GM18502 (cell line): ENCODE results near the gene ZSCAN5A.
"Not testable (repeated sequence)": the region's sequence is repeated elsewhere in the genome, so short reads cannot be mapped to it uniquely, and the experiment has no call there.

ENCODE experiments used
- ATAC-seq: cut with Tn5 transposase; IDR thresholded peaks from one replicate; pipeline ENCODE4 v1.9.1; 2021; ENCODE audit warnings: mild to moderate bottlenecking; ENCODE audit not compliant: unreplicated experiment, poor library complexity

The ZSCAN5A gene

DNA sequence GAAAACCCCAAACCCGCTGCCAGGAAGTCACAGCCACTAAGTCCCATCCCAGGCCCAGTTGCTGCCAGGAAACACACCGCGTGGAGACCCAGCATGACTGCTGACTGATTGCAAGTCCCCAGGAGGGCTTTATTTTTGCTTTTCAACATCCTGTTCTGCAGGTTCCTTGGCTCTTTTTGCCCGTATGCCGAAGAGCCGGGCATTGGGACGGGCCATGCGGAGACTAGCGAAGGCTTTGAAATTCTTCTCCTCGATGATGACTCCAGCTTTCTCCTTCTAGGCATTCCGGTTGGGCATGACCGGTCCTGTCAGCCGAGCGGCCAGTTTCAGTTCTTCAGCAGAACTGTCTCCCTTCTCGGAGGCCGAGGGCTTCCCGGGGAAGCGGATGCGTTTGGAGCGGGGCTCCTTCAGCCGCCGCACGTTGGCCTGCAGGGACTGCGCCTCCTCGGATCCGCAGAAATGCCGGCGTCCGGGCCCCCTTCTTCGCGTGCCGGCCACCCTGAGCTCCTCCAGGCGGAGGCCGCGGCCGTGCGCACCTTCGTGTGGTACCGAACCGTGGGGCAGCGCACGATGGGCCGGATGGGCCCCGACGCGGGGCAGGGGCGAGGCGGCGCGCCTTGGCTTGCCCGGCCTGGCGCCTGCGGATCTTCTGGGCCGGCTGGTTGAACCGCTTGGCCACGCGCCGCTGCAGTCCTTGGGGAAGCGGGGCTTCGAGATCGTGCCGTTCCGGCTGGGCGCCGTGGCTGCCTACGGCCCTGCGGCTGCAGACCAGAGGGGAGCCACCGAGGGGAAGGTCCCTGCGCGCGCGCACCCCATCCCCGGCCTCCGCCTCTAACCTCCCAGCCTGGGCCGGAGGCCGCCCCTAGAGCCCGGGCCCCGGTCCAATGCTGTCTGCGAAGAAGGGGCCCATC, 97.3 kb downstream of the ZSCAN5A start:
- no peak for ATAC-seq

DNA sequence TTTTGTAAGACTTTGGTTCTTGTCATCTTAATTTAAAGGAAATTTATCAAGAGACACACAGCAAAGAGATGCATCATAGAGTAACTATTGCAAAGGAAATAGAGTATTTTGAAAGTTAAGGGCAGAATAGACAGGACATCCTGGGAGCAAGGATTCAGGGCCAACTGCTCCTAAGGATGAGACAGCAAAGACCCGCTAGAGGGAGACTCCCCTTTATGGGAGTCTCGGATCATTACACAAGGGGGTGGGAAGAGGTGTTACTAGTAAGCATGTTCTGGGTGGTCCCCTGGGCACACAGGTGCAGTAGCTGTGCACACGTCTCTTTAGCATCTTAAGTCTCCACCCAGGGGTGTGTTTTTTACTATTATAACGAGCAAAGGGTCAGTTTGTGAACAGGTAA, 102.9 kb downstream of the ZSCAN5A start:
- no peak for ATAC-seq

DNA sequence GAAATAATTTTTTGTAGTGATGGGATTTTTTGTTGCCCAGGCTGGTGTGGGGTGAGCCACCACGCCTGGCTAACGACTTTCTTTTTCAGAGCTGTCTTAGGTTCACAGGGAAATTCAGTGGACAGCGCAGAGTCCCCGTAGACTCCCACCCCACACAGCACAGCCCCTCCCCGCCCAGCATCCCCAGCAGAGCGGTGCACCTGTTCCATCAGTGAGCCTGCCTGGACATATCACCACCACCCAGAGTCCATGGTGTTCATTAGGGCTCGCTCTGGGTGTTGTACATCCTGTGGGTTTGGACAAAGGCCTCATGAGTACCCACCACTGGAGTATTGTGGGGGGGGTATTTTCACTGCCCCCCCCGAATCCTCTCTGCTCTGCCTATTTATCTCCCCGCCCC, 104.6 kb downstream of the ZSCAN5A start:
- not testable (repeated sequence) for ATAC-seq

DNA sequence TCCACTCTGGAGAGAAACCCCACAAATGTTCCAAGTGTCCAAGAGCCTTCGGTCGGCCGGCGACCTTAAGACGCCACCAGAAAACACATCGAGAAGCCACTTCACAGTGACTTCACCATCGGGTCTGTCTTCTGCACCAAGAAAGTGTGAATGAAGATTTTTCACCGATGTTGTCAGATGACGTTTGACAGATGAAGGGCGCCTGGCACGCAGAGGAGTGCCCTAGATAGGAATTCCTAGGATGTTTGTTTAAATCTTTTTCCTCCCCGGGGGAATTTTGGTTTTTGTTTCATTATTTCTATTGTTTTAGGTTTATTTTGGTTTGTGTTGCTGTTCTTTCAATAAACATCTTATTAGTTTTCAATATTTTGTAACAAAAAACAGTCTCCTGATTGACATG, 105.5 kb downstream of the ZSCAN5A start:
- no peak for ATAC-seq

DNA sequence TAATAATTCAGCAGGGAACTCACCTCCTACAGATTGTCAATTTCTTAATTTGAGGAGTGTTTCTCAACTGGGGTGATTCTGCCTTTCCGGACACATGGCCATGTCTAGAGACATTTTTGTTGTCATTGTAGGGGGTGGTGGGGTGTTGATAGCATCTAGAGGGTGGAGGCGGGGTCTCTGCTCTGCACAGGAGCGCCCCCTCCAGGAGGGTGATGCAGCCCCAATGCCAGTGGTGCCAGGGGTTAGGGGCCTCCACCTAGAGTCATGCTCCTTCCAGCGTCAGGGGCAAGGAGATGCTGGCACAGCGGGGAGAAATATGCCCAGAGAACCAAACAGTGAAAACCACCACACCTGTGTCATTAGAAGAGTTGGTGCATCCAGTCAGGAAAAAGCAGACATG, 107.1 kb downstream of the ZSCAN5A start:
- not testable (repeated sequence) for ATAC-seq

DNA sequence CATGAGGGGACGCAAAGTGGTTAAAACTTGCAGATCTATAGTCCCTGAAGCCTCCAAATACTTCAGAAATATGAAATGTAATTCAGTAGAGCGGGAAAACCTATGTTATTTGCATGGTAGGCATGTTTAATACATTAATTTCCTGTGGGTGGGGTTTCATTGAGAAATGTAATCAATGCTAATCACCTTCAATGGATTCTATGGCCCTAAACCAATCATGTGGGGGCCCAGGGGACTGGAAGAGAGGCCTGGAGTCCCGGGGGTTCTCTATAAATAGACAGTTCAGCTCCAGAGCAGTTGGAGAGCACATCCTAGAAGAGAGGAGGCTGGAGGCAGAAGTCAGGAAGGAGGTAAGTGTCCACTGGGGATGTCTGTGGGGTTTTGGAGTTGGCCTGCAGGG, 112.7 kb downstream of the ZSCAN5A start, which contains the start of gene ZSCAN5C:
TSS of gene ZSCAN5C (plus strand) at position 301 of the 400 bp plus-strand sequence. CDS start 3,641 bp downstream, outside the sequence.
- ATAC-seq, result no peak

DNA sequence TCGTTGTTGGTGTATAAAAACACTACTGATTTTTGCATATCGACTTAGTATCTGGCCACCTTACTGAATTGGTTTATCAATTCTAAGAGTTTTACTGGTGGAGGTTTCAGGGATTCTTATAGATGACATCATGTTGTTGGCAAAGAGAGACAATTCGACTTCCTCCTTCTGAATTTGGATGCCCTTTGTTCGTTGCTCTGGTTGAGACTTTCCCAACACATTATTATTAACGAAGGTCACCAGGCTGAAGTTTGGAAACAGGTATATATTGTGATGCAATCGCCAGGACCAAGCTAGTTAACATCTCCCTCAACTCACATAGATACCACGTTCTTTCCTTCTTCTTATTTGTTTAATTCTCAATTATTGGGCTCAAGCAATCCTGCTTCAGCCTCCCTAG, 115.0 kb downstream of the ZSCAN5A start:
- ATAC-seq, result no peak

DNA sequence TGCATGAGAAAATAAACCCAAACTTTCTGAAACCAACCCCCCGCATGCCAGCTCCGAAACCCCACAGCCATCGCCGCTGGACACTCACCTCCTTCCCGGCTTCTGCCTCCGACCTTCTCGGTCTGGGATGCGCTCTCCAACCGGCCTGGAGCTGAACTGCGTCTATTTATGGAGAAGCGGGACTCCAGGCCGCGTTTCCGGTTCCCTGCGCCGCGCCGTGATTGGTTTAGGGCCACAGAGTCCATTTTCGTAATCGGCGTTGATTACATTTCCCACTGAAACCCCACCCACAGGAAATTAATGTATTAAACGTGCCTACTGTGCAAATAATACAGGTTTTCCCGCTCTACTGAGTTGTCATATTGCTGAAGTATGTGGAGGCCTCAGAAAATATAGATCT, 117.0 kb downstream of the ZSCAN5A start, which contains the start of gene ZSCAN5B:
TSS of gene ZSCAN5B (minus strand) at position 138 of the 400 bp plus-strand sequence. CDS start 4,731 bp downstream, outside the sequence.
- ATAC-seq, result not testable (repeated sequence)

DNA sequence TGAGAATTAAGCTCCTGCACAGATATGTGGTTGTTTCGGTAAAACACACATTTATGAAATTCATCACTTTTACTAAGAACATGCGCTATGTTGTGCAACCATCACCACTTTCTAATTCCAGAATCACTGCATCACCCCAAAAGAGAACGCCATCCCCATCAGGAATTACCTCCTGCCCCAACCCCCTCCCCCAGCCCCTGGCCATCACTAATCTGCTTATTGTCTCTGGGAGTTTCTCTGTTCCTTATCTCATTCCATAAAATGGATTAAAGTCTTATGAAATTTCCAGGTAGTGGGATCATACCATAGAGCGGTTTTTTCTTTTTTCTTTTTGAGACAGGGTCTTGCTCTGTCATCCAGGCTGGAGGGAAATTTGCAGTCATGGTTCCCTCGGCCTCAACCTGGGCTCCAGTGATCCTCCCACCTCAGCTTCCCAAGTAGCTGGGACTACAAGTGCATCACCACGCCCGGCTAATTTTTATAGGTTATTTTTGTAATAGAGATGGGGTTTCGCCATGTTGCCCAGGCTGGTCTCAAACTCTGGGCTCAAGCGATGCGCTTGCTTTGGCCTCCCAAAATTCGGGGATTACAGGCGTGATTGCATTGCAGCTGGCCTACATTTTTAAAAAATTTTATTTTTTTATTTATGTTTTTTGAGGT, 120.5 kb downstream of the ZSCAN5A start:
- no peak for ATAC-seq

DNA sequence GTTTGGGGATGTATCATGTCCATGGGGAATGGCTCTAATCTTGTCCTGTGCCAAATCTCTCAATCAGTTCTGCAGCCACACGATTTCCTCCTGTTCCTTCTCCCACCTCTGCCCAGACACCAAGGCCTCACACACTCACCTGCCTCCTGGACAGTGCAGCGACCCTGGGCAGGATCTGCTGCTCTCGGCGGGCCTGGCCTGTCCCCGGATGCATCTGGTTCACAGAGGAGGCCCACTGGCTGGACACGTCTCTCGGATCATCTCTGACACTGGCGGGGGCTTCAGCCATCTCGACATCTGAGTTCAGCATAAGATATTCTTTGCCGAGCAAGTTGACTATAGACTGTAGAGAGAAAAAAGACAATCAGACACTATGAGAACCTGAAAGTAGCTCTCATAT, 122.9 kb downstream of the ZSCAN5A start:
- no peak for ATAC-seq

DNA sequence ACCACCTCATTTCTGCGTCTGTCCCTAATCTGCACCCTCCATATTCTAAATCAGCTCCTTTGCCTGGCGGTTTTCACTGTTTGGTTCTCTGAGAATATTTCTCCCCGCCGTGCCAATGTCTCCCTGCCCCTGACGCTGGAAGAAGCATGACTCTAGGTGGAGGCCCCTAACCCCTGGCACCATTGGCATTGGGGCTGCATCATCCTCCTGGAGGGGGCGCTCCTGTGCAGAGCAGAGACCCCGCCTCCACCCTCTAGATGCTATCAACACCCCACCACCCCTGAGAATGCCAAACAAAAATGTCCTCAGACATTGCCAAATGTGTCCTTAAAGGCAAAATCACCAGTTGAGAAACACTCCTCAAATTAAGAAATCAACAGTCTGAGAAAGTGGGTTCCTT, 123.5 kb downstream of the ZSCAN5A start:
- no peak for ATAC-seq

DNA sequence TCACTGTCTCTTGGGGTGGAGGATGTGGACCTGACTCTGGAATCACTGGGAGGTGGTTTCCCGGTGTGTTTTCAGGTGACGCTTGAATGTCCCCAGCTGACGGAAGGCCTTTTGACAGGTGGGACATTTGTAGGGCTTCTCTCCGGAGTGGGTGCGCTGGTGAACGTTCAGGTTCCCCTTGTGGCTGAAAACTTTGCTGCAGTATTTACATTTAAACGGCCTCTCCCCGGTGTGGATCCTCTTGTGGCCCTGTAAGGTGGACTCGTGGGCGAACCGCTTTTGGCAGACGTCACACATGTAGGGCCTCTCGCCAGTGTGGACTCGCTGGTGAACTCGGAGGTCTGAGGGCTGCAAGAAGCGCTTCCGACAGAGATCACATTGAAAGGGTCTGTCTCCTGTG, 124.9 kb downstream of the ZSCAN5A start:
- no peak for ATAC-seq

DNA sequence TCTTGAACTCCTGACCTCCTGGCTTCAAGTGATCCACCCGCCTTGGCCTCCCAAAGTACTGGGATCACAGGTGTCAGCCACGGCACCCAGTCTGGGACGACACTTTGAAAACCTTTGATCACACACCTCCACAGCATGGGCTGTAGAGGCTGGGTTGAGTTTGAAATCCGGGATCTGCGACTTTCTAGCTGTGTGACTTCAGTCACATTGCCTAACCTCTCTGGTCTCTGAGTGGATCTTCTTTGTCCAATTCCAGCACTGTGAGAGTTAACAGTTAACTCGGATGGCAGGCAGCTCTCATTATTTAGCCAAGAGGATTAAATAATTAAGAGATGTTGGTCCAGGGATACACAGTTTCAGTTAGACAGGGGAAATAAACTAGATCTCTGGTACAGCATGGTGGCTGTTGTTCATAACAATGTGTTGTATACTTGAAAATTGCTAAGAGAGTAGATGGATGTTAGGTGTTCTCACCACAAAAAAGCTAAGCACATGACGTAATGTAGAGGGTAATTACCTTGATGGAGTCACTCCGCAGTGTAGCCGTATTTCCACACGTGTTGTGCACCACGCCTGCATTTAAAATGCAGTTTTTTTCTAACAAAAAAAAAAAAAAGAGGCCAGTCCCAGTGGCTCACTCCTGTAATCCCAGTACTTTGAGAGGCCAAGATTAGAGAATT, 136.9 kb downstream of the ZSCAN5A start:
- no peak for ATAC-seq

DNA sequence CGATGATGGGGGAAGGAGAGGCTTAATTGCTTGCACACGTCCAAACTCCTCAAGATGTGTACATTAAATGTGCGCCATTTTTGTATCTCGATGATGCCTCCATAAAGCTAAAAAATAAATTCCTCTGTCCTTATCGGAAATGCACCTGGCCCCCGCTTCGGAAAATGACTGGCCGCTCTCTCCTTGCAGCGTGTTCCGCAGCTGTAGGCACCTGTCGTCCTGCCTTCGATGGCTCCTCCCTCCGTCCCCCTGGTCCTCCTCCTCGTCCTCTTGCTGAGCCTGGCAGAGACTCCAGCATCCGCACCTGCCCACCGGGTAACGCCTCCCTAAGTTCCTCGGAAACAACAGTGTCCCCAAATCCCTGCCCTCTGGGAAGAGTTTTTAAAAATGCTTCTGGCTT, 137.8 kb downstream of the ZSCAN5A start:
- ATAC-seq, result no peak

DNA sequence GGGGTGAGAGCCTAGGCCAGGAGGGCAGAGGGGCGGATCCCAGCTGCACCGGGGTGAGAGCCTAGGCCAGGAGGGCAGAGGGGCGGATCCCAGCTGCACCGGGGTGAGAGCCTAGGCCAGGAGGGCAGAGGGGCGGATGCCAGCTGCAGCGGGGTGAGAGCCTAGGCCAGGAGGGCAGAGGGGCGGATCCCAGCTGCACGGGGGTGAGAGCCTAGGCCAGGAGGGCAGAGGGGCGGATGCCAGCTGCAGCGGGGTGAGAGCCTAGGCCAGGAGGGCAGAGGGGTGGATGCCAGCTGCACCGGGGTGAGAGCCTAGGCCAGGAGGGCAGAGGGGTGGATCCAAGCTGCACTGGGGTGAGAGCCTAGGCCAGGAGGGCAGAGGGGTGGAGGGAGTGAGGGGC, 138.3 kb downstream of the ZSCAN5A start:
- ATAC-seq, result not testable (repeated sequence)

DNA sequence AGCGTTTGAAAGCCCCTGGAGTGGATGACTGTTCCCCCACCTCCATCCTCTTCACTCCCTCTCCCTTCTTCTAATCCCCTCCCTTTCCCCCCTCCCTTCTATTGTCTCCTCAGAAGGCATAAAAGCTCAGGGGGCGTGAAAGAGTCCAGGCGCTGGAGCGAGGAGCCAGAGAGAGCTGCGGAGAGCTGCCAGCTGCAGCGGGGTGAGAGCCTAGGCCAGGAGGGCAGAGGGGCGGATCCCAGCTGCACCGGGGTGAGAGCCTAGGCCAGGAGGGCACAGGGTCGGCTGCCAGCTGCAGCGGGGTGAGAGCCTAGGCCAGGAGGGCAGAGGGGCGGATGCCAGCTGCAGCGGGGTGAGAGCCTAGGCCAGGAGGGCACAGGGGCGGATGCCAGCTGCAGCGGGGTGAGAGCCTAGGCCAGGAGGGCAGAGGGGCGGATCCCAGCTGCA, 138.8 kb downstream of the ZSCAN5A start, which contains the start of gene GALP:
TSS of gene GALP (plus strand) at position 148 of the 447 bp plus-strand sequence. CDS start 1,101 bp downstream, outside the sequence.
- not testable (repeated sequence) for ATAC-seq

DNA sequence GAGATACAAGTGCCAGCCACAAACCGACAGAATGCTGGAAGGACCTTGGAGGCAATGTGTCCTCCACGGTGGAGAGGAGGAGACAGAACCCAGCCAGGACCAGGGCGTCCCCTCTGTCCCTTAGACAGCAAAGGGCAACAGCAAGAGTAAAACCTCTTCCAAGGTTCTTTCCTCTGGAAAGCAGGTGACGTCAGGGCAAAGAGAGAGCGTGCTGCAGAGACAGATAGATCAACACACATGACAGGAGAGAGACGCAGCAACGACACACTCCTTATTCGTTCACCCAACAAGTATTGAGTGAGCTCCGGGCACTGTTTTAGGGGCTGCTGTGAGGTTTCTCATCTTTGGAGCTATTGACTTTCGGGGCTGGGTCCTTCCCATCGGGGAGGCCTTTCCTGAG, 140.1 kb downstream of the ZSCAN5A start:
- no peak for ATAC-seq

DNA sequence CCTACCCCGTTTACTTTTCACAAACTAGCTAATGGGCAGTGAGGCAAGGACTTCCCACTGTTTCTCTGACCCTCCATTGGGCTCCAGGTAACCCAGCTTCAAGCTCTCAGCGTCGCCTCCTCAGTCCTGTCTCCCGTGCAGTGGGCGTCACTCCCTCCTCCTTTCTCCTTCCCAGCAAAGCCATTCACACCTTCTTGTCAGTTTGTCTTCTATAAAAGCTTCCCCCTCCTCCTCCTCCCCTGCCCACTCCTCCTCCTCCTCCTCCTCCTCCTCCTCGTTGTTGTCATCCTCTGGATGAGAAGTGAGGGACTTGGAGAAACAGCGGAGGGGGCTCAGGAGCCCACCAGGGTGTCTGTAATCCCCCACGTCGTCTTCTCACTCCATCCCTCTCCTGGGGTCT, 140.6 kb downstream of the ZSCAN5A start:
- ATAC-seq, result no peak
